H1 (cell line): ENCODE data around the gene FCER1A. TPM values are rescaled to one million over a fixed set of nuclear protein-coding genes. Genes with fewer than 3 reads are reported as not detected.

Experiments
- CHD1 ChIP-seq: IDR thresholded peaks from 2 replicates; pipeline ENCODE4 v1.6.1; 2012; ENCODE audit warnings: low read depth, low read length, improper control_type of control experiment
- CHD7 ChIP-seq: fragments of 300-600 bp; sonication (generic); IDR thresholded peaks from 2 replicates; pipeline ENCODE4 v1.7.1; 2012; ENCODE audit warnings: low read length, moderate library complexity, mild to moderate bottlenecking, inconsistent platforms; ENCODE audit not compliant: insufficient replicate concordance
- GABPA ChIP-seq: IDR thresholded peaks from 2 replicates; pipeline ENCODE4 v1.6.1; 2011; ENCODE audit warnings: mild to moderate bottlenecking, low read length, moderate library complexity, borderline replicate concordance; ENCODE audit not compliant: insufficient read depth
- KDM1A ChIP-seq: fragments of 200-600, 300-600 bp; sonication (generic); IDR thresholded peaks from 2 replicates; pipeline ENCODE4 v1.7.1; 2016; ENCODE audit warnings: mild to moderate bottlenecking, low read length, borderline replicate concordance
- KDM5A ChIP-seq: fragments of 200-600 bp; IDR thresholded peaks from 2 replicates; pipeline ENCODE4 v1.7.1; 2012; ENCODE audit warnings: mild to moderate bottlenecking, low read length, inconsistent platforms, mixed read lengths
- MAFK ChIP-seq: IDR thresholded peaks from 2 replicates; pipeline ENCODE4 v1.6.1; 2012; ENCODE audit warnings: low read depth, mild to moderate bottlenecking, improper control_type of control experiment, low read length
- SAP30 ChIP-seq: fragments of 300-600 bp; sonication (generic); IDR thresholded peaks from 2 replicates; pipeline ENCODE4 v1.7.1; 2012; ENCODE audit warnings: low read length, moderate library complexity, mild to moderate bottlenecking, inconsistent platforms; ENCODE audit not compliant: insufficient read depth, insufficient replicate concordance
- SIRT6 ChIP-seq: IDR thresholded peaks from one replicate; pipeline ENCODE4 v1.7.1; 2012; ENCODE audit warnings: low read length, inconsistent platforms
- SIX5 ChIP-seq: IDR thresholded peaks from 2 replicates; pipeline ENCODE4 v1.6.1; 2011; ENCODE audit warnings: mild to moderate bottlenecking, low read depth, low read length
- USF2 ChIP-seq: IDR thresholded peaks from 2 replicates; pipeline ENCODE4 v1.6.1; 2011; ENCODE audit warnings: low read length, improper control_type of control experiment
- polyA plus RNA-seq, 7 experiments: library from polyadenylated mRNA; depleted of rRNA in 3 of 7; stranded (reverse) in 5 of 7; unstranded in 2 of 7; fragments of >200 nt in 5 of 7; fragments of 200-250 nt in 2 of 7; gene quantifications; 1 replicate in 5 of 7; 2 replicates in 1 of 7; 4 replicates in 1 of 7; pipeline versions ENCODE4 v1.2.1 to v1.2.3, GENCODE V29; 2011 to 2013; ENCODE audit warnings: missing spikeins in 2 of 7, mixed read lengths in 2 of 7
- total RNA-seq: library from RNA; stranded (reverse); fragmentation: NEBNext Ultra II Directional; extraction: Animal tissue kit (Norgen Biotek cat#: 25700); gene quantifications from 2 replicates; pipeline ENCODE4 v1.2.1, GENCODE V29; 2021

Gene FCER1A
- total and polyA plus RNA-seq, 2 of the 8 experiments (the other 6 are each of a cell fraction or from before 2014, with no cell fraction given), result not detected

GRCh38 chr1:159341736-159342135 is 39.6 kb downstream of the FCER1A start (continued):
- TF ChIP-seq CHD7 (no peak), CHD1 (no peak), USF2 (no peak), KDM1A (no peak), SIX5 (no peak), GABPA (no peak), SIRT6 (no peak), KDM5A (no peak), MAFK (no peak), SAP30 (no peak)
